GM18517 (cell line): ENCODE results near the gene CRYZL1.

Experiments used
- ATAC-seq: cut with Tn5 transposase; IDR thresholded peaks from one replicate; pipeline ENCODE4 v1.9.1; 2021; ENCODE audit warnings: mild to moderate bottlenecking, moderate library complexity; ENCODE audit not compliant: unreplicated experiment

The CRYZL1 gene

GRCh38 chr21:33567914-33568313, 73.6 kb downstream of the CRYZL1 start:
- no peak for ATAC-seq

GRCh38 chr21:33566514-33566913, 75.0 kb downstream of the CRYZL1 start:
- no peak for ATAC-seq

GRCh38 chr21:33562389-33562788, 79.2 kb downstream of the CRYZL1 start:
- no peak for ATAC-seq

- ATAC-seq: no peak
These were observed 80.2 kb downstream of the CRYZL1 start for GRCh38 chr21:33561373-33561772.

GRCh38 chr21:33560965-33561364, 80.6 kb downstream of the CRYZL1 start:
- ATAC-seq: no peak

- ATAC-seq: no peak
These were observed 81.7 kb downstream of the CRYZL1 start for GRCh38 chr21:33559813-33560212.

GRCh38 chr21:33558777-33559421, 82.6 kb downstream of the CRYZL1 start:
- ATAC-seq: no peak

GRCh38 chr21:33557447-33557846, 84.1 kb downstream of the CRYZL1 start:
- no peak for ATAC-seq

GRCh38 chr21:33554982-33555344, 86.6 kb downstream of the CRYZL1 start:
- no peak for ATAC-seq

GRCh38 chr21:33554236-33554981, 87.1 kb downstream of the CRYZL1 start:
- no peak for ATAC-seq

- no peak for ATAC-seq
These were observed 88.4 kb downstream of the CRYZL1 start for GRCh38 chr21:33552999-33553598.

- ATAC-seq: no peak
These were observed 89.2 kb downstream of the CRYZL1 start for GRCh38 chr21:33552093-33552998.

- no peak for ATAC-seq
These were observed 89.9 kb downstream of the CRYZL1 start for GRCh38 chr21:33551664-33552063.

- ATAC-seq: no peak
These were observed 90.5 kb downstream of the CRYZL1 start for GRCh38 chr21:33550772-33551660.

GRCh38 chr21:33549848-33550771, 91.4 kb downstream of the CRYZL1 start:
- ATAC-seq: no peak

GRCh38 chr21:33546086-33546485, 95.5 kb downstream of the CRYZL1 start:
- no peak for ATAC-seq

- no peak for ATAC-seq
These were observed 96.9 kb downstream of the CRYZL1 start for GRCh38 chr21:33544451-33545195.

GRCh38 chr21:33543505-33544129, 97.9 kb downstream of the CRYZL1 start:
- ATAC-seq: no peak
